Activated CD8-positive, alpha-beta memory T cell treated with anti-CD3 and anti-CD28 coated beads for 24 hours (primary cell): ENCODE results near the gene P2RX3.
"Not testable (repeated sequence)": the region's sequence is repeated elsewhere in the genome, so short reads cannot be mapped to it uniquely, and the experiment has no call there.

ENCODE experiments used
- DNase-seq: peaks from one replicate; pipeline ENCODE4 v3.0.0-alpha.2; 2020

P2RX3 gene

DNA sequence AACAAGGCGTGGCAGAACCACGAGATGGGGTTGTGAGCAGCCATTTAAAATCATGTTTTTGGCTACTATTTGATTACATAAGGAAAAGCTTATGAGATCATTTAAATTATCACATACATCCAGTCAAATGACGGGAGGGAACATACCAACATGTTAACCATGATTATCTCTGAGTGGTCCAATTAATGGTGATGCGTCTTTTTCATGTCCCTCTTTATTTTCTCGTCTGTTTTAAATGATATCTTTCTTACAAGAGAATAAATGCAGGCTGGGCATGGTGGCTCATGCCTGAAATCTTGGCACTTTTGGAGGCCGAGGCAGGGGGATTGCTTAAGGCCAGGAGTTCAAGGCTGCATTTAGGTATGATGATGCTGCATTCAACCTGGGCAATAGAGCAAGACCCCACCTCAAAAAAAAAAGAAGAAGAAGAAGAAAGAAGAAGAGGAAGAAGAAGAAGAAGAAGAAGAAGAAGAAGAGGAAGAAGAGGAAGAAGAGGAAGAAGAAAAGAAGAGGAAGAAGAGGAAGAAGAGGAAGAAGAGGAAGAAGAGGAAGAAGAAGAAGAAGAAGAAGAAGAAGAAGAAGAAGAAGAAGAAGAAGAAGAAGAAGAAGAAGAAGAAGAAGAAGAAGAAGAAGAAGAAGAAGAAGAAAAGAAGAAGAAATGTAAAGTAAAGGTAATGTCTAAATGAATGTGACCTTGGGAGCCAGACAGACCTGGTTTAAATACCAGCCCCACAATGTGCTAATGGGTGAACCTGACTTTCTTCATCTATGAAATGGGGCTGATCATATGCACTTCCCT is 65.0 kb downstream of the P2RX3 start:
- not testable (repeated sequence) for DNase-seq

DNA sequence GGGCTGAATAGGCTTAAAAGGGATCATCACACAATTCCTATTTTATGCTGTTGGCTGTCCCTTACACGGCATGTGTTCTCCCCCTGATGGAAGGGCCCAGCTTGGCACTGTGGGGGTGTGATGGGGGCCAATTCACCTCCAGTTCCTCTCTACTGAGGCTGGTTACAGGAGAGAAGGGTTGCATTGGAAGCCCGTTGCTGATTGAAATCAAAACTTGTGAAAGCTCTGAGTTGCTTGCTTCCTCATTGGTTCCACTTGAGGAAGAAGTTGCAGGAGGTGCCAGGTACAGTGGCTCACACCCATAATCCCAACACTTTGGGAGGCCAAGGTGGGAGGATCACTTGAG is 65.6 kb downstream of the P2RX3 start:
- DNase-seq = no peak

DNA sequence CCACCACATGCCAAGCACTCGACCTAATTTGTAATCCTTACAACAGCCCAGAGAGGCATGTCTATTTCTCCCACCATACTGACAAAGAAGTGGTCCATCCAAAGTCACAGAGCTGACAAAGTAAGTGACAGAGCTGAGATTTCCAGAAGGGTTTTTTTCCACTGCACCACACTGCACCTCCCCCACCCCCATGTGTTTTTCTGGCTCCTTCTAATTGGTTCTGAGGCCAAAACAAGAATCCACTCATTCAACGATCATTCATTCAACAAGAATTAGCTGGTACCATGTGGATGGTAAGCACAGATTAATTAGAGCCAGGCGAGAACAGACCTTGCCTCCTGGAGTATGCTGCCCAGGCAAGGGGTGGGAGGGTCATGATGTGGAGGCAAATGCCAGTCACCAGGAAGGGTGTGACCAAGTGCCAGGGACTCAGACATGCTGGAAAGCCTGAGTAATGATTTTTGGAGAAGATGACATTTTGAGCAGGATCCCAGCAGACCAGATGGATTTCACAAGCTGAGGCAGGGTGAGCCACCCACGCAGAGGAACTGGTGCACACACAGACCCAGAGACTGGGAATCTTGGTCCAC is 67.2 kb downstream of the P2RX3 start:
- DNase-seq = no peak

DNA sequence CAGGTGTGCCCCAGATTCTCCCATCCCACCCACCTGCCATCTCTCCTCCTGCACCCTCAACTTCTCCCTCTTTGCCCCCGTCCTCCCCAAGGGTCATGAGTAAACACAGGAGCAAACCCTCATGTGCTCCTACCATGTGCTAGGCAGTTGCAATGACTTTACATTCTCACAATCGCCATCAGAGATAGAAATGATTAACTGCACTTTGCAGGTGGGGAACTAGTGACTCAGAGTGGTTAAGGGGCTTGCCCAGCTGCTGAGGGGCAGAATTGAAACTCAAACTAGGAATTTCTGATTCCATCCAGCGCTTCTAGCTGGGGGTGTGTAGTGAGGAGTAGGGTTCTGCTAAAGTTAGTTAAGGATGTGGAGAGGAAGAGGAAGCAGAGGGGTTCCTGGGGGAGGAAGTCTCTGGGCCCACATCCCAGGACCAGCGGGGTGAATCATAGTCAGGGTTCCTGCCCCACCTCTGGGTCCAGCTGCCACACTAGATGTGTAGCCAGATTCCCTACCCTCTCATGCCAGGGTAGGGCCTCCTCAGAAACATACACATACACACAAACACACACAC is 68.3 kb downstream of the P2RX3 start:
- DNase-seq = peak; percentile 77

DNA sequence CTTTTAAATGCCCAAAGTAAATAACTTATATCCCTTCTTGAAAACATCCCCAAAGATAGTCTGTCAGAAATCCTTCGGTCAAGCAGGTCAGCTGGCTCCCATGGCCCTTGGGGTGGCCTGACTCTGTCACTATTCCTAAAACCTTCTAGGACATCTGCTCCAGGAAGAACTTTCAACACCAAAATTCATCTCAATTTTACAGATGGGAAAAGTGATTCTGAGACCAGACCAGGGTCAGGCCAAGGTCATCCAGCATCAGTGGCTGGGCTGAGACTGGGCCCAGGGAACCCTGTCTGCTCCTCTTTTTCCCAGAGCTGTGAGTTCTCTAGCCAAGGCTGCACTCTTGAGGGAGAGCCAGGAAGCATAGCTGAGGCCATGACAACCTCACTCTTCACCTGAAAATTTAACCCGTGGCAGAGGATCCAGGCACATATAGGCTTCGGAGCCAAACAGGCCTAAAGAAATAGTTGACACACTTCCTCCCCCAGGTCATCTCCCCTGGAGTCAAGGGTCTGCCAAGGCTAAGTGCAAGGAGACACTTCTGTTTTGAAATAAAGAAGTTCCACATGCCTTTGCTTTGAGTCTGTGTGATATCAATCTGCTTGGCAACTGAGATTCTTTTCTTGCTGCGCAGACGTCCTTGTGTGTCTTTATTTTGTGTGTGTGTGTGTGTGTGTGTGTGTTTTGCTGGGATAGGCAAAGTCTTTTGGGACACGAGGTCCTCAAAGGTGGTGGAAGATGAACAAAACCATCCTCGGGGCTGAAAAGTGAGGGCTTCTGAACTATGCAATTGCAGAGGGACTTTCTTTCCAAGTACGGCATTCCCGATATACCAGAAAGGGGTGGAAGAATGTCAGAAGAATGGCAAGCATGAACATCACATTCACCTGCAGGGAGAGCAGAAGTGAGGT is 69.1 kb downstream of the P2RX3 start:
- no peak for DNase-seq

DNA sequence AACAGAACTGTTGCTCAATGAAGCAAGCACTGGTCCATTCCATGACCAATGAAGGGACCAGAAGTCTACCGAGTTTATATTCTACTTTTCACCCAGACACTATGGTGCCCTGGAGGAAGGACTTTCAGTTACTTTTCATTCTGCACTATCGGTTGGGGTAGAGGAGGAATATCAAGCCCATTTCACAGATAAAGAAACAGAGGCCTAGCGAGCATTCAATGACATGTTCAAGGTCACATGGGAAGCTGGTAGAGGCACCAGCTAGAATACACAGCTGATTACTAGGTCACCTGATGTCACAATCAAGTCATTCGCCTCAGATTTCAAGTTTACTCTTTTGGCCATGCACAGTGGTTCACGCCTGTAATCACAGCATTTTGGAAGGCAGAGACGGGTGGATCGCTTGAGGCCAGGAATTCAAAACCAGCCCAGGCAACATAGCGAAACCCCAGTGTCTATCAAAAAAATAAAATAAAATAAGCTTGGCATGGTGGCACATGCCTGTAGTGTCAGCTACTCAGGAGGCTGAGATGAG is 69.9 kb downstream of the P2RX3 start:
- DNase-seq = no peak

DNA sequence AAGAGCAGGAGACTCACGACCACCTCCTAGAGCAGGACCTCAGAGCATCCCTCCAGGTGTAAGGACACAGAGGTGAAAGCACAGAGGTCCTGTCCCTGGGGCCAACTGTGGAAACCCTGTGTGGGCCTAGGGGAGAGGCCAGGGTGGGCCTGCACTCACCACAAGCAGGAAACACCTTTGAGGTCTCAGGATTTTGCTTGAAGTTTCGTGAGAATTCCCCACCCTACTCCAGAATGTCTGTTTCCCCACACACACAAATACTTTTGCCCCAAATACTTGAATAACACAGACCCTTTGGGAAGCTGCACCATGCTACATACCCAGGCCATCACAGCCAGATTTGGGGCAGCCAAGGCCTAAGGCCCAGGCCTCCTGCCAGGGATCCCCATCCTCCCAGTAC is 70.6 kb downstream of the P2RX3 start:
- no peak for DNase-seq

DNA sequence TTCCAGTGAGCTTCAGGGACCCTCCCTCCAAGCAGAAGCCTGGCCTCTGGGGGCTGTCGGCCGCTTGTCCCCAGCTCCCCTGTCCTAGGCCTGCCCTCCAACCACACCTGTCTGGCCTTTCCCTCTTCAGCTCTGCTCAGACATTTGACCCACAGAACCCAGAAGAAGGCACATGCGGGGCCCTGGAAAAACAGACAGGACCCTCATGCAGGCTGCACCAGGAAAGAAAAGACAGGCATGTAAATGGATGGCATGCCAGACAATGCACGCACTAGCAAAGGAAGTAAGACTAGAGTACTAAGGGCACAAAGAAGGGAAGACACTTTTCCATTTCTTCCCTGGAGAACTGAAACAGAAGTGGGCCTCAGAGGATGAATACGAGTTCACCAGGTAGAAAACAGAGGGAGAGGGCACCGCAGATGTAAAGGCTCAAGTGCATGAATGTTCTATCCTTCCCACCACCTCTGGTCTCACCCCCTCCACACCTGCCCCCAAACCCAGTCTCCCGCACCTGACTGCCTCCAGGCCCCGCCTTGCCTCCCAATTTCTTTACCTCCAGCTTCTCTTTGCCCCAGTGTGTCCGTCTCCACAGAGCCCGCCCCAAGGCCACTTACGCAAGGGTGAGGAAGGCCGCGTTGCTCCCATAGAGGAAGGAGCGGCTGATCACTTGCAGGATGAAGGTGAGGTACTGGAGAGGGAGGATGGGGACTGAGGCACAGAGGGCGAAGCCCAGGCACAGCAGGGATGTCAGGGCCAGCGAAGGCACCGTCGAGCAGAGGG is 71.4 kb downstream of the P2RX3 start:
- no peak for DNase-seq

DNA sequence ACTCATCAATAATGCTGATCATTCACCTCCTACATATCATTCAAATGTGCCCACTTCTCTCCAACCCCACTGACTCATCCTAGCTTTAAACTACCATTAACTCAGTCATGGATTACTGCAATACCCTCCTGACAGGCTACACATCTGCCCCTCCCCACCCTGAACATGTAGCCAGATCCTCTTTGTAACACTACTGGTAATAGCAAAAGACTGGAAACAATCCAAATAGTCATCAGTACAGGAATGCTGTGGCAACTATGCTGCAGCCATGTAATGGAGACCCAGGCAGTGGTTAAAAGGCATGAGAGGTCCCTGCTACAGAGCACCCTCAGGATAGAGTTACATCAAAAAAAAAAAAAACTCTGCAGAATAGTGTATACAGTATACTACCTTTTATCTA is 72.1 kb downstream of the P2RX3 start:
- no peak for DNase-seq

DNA sequence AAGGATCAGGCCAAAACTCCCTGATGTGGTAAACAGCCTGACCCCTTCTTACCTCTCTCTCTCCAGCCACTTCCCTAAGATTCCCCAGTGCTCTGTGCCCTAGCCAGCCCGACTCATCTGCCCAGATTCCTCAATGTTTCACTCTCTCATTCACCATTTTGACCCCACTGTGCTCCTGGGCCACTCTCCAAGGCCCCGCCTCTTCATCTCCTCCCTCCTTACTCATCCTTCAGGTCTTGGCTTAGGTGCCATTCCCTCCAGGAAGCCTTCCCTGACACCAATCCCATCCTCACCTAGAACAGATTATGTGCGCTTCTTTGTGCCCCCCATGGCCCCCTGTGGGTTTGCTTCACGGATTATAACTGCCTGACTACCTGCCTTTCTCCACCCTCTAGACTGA is 75.5 kb downstream of the P2RX3 start:
- no peak for DNase-seq

DNA sequence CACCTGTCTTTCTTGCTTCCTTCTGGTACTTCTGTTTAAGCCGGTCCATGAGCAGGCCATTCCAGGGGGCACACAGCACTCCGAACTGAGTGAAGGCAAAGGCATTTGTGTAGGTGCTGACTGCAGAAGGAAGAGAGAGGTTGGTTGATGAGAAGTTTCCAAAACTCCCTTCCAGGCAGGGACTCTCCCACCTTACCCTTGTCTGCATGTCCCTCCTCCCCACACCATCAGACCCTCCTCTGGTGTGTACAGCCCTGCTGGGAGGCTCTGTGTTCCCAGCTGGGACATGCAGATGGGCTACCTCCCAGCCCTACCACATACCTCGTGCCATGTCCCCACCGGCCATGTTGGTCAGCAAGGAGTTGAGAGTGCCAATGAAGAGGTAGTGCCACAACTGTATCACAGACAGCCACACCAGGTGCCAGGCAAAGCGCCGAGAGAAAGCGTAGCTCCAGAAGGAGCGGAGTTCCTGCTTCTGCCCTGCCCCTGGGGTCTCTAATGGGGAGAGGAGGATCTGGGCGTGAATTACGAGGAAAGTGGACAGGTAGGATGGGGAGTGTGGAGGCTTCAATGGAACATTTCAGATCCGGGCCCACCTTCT is 76.6 kb downstream of the P2RX3 start:
- DNase-seq = no peak

DNA sequence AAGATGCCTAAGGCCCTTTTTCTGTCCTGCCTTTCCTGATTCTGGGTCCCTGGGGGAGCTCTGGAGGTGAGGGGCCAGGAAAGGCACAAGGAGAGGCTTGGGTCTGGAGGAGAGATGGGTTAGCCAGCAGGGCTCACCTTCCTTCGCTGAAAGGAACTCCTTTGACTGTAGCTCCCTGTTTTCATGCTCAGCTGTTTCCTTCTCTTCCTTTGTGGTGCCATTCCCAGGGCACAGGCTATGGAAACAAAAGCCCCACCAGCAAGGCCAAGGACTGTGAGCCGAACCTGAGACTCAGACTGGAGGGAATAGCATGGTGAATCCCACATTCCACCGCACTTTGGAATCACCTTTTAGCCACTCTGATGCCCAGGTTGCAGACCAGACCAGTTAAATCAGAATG is 78.3 kb downstream of the P2RX3 start:
- DNase-seq = no peak

DNA sequence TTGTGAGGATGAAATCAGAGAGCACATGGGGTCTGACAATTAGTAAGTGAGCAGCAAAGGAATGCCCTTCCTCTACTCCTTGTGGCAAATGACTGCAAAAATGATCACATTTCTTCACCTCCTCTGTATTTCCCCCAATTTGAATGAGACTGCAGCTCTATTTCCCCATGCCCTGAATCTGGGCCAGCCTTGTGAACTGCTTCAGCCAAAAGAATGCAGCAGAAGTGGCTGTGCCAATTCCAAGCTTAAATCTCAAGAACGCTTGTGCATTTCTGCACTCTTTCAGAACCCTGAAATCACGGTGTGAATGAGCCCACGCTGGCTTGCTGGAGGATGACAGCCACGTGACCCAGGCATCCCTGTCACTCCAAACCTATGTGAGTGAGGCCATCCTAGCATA is 78.9 kb downstream of the P2RX3 start:
- DNase-seq = no peak

DNA sequence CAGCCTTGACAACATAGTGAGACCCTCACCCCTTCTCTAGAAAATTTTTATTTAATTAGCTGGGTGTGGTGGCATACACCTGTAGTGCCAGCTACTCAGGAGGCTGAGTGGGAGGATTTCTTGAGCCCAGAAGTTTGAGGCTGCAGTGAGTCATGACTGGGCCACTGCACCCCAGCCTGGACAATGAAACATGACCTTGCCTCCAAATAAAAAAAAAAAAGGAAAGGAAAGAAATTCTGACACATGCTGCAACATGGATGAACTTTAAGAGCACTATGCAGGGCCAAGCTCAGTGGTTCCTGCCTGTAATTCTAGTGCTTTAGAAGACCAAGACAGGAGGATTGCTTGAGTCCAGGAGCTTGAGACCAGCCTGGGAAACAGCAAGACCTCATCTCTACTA is 80.0 kb downstream of the P2RX3 start:
- DNase-seq = no peak

DNA sequence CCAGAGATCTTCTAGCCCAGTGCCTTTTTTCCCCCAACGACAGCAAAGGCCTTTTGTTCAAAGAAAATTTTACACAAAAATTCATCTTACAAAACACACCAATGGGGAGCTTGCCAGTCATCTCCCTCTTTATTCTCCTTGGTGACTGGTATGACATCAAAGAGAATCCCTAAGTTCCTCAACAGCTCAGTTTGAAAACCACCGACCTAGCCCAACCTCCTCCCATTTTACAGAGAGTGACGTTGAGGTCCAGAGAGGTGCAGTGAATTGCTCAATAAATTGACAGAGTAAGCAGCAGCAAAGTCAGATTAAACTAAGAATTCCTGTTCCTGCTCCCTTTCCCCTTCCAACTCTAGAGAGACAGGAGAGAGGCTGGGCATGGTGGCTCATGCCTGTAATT is 81.0 kb downstream of the P2RX3 start:
- no peak for DNase-seq

DNA sequence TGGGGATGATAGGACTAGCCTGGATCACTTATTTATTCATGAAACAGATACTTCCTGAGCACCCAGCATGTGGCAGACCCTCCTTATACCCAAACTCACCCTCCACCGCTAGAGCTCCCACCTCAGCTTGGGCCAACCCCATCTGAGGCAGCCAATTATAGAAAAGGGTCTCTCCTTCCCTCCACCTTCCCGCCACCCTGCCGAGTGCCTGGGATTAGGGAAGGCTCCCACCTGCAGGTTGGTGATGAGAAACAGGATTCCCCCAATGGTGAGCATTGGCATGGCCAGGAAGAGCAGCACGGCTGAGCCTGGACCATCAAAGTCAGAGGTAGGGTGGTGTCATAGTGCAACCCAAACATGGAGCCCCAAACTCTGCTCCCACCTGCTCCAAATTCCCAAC is 82.9 kb downstream of the P2RX3 start:
- no peak for DNase-seq

DNA sequence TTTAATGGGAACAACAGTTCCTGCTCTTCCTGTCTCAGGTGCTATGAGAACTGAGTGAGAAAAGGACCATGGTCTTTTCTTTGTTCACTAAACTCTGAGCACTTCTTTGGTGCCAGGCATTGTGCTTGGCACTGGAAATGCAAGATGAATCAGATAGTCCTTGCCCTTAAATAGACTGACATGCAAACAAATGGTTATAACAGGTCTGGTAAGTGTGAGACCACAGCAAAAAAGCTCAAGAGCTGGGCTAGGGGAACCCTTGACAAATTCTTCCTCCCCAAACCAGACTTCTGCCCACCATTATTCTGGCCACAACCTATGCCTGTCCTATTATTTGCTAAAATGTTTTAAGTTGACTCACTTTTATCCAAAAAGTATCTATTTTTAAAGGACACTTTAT is 83.7 kb downstream of the P2RX3 start:
- no peak for DNase-seq
